ENCODE data around the gene RSPRY1.
"Not testable (repeated sequence)": the region's sequence is repeated elsewhere in the genome, so short reads cannot be mapped to it uniquely, and the experiment has no call there.

Gene RSPRY1

GRCh38 chr16:57268804-57269800, 83.0 kb downstream of the RSPRY1 start:
- no peak overlapping the region for H3K9ac ChIP-seq (ENCODE audit: low read length)
- no peaks in the 10 kb centered on the region for H3K36me3 ChIP-seq (ENCODE audit: control insufficient read depth, insufficient read depth, low read length)
- no peak overlapping the region for H3K4me3 ChIP-seq (ENCODE audit: low read length)
- H3K4me1 ChIP-seq (ENCODE audit: control insufficient read depth, insufficient read depth, low read length): no peaks in the 10 kb centered on the region
- H3K27me3 ChIP-seq (ENCODE audit: control insufficient read depth, insufficient read depth, low read length): no peaks in the 10 kb centered on the region
- H3K27ac ChIP-seq (ENCODE audit: low read depth, low read length): no peak overlapping the region

DNA sequence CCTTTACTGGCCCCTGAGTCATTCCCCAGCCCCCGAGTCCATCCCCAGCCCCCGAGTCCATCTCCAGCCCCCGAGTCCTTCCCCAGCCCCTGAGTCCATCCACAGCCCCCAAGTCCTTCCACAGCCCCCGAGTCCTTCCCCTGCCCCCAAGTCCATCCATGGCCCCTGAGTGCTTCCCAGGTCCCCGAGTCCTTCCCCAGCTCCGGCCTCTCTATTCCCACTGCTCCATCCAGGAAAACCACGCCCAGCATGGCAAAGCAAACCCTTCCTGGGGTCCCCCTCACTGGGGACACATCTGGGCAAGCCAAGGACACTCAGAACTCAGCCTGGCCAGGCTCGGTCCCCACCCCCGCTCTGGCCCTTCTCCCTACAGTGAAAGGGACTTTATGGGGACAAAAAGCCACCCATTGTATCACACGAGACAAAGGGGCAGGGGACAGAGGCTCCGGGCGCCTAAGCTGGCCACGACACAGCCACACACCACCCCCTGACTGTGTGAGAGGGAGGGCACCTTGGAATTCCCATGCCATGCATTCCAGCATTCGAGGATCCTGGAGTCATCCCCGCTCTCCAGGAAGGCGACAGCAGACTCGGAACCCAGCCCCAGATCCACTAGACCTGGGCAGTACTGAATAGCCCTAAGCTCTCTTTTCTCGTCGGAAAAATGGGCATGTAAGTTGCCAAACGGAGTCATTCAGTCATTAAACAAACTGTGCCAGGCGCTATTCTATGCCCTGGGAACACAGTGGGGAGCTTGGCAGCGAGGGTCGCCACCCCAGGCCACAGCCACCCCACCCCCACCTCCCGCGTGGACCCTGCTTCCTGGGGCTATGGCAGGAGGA, 84.3 kb downstream of the RSPRY1 start:
- Histone ChIP-seq H3K27me3 (ENCODE audit: control insufficient read depth, insufficient read depth, low read length) (no peaks in the 10 kb centered on the region), H3K36me3 (ENCODE audit: control insufficient read depth, insufficient read depth, low read length) (no peaks in the 10 kb centered on the region), H3K9ac (ENCODE audit: low read length) (no peak overlapping the region), H3K4me1 (ENCODE audit: control insufficient read depth, insufficient read depth, low read length) (no peaks in the 10 kb centered on the region), H3K27ac (ENCODE audit: low read depth, low read length) (no peak overlapping the region), H3K4me3 (ENCODE audit: low read length) (no peak overlapping the region)

GRCh38 chr16:57271063-57271345, 84.9 kb downstream of the RSPRY1 start:
- Histone ChIP-seq H3K36me3 (ENCODE audit: control insufficient read depth, insufficient read depth, low read length) (no peaks in the 10 kb centered on the region), H3K27me3 (ENCODE audit: control insufficient read depth, insufficient read depth, low read length) (no peaks in the 10 kb centered on the region), H3K4me3 (ENCODE audit: low read length) (no peak overlapping the region), H3K9ac (ENCODE audit: low read length) (no peak overlapping the region), H3K4me1 (ENCODE audit: control insufficient read depth, insufficient read depth, low read length) (no peaks in the 10 kb centered on the region), H3K27ac (ENCODE audit: low read depth, low read length) (no peak overlapping the region)

DNA sequence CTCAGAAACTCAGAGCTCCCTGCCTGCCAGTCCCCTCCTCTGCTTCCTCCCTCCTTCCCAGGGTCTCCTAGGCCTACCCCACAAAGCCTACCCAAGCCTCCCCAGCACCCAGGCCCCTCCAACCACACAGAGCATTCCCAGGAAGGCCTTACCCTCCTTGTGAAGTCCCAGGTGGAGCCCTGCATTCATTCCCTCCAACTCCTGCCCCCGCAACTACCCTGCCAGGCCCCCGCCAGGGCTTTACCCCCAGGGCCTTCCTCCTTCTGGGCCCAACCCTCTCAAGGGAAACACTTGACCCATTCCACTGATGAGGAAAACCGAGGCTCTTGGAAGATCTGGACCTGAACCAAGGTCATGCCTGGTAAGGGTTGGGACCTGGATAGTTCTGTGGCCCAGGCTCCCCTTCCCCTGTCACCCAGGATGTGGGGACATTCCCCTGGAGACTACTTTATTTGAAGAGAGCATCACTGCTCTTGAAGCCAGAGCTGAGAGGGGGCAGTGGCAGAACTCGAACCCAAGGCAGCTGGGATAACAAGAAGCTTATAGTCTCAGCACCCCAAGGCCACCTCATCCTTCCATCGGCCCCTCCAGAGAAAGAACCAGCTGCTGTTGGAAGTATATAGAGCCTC, 85.9 kb downstream of the RSPRY1 start:
- H3K9ac ChIP-seq (ENCODE audit: low read length): no peak overlapping the region
- no peaks in the 10 kb centered on the region for H3K36me3 ChIP-seq (ENCODE audit: control insufficient read depth, insufficient read depth, low read length)
- H3K4me3 ChIP-seq (ENCODE audit: low read length): no peak overlapping the region
- H3K4me1 ChIP-seq (ENCODE audit: control insufficient read depth, insufficient read depth, low read length): no peaks in the 10 kb centered on the region
- H3K27ac ChIP-seq (ENCODE audit: low read depth, low read length): no peak overlapping the region
- no peaks in the 10 kb centered on the region for H3K27me3 ChIP-seq (ENCODE audit: control insufficient read depth, insufficient read depth, low read length)

DNA sequence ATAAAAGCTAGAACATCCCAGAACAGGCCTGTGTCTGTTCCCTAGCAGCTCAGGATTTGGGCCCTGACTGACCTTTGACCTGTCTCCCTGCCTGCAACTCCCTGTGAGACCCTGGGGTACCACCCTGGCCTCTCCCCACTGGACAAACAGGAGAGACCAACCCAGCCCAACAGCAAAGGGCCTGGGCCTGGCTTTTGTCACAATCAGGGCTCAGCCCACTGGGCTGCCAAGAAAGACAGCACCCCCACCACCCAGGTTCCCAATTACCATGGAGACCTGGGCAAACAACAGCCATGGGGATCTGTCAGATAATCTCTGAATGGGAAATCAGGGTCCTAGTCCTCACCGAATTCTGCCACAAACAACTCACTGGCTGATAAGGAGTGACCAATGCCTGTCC, 87.2 kb downstream of the RSPRY1 start:
- H3K9ac ChIP-seq (ENCODE audit: low read length): no peak overlapping the region
- H3K4me1 ChIP-seq (ENCODE audit: control insufficient read depth, insufficient read depth, low read length): no peaks in the 10 kb centered on the region
- no peak overlapping the region for H3K4me3 ChIP-seq (ENCODE audit: low read length)
- H3K27me3 ChIP-seq (ENCODE audit: control insufficient read depth, insufficient read depth, low read length): no peaks in the 10 kb centered on the region
- H3K27ac ChIP-seq (ENCODE audit: low read depth, low read length): no peak overlapping the region
- H3K36me3 ChIP-seq (ENCODE audit: control insufficient read depth, insufficient read depth, low read length): no peaks in the 10 kb centered on the region

GRCh38 chr16:57273826-57274225, 87.7 kb downstream of the RSPRY1 start:
- H3K27ac ChIP-seq (ENCODE audit: low read depth, low read length): no peak overlapping the region
- no peak overlapping the region for H3K9ac ChIP-seq (ENCODE audit: low read length)
- no peaks in the 10 kb centered on the region for H3K27me3 ChIP-seq (ENCODE audit: control insufficient read depth, insufficient read depth, low read length)
- H3K36me3 ChIP-seq (ENCODE audit: control insufficient read depth, insufficient read depth, low read length): no peaks in the 10 kb centered on the region
- H3K4me1 ChIP-seq (ENCODE audit: control insufficient read depth, insufficient read depth, low read length): no peaks in the 10 kb centered on the region
- H3K4me3 ChIP-seq (ENCODE audit: low read length): no peak overlapping the region

DNA sequence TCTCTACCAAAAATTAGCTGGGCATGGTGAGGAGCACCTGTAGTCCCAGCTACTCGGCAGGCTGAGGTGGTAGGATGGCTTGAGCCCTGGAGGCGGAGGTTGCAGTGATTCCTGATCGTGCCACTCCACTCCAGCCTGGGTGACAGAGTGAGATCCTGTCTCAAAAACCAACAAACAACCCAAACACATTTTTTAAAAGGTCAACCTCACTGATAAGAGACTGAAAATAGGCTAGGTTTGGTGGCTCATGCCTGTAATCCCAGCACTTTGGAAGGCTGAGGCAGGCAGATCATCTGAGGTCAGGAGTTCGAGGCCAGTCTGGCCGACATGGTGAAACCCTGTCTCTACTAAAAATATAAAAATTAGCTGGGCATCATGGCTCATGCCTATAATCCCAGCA, 89.8 kb downstream of the RSPRY1 start:
- H3K27me3 ChIP-seq (ENCODE audit: control insufficient read depth, insufficient read depth, low read length); H3K4me3 ChIP-seq (ENCODE audit: low read length); H3K36me3 ChIP-seq (ENCODE audit: control insufficient read depth, insufficient read depth, low read length); H3K9ac ChIP-seq (ENCODE audit: low read length); H3K4me1 ChIP-seq (ENCODE audit: control insufficient read depth, insufficient read depth, low read length); H3K27ac ChIP-seq (ENCODE audit: low read depth, low read length): not testable (repeated sequence)

GRCh38 chr16:57276596-57276995, 90.5 kb downstream of the RSPRY1 start:
- Histone ChIP-seq H3K4me3 (ENCODE audit: low read length) (no peak overlapping the region), H3K27me3 (ENCODE audit: control insufficient read depth, insufficient read depth, low read length) (no peaks in the 10 kb centered on the region), H3K9ac (ENCODE audit: low read length) (no peak overlapping the region), H3K27ac (ENCODE audit: low read depth, low read length) (no peak overlapping the region), H3K36me3 (ENCODE audit: control insufficient read depth, insufficient read depth, low read length) (no peaks in the 10 kb centered on the region), H3K4me1 (ENCODE audit: control insufficient read depth, insufficient read depth, low read length) (no peaks in the 10 kb centered on the region)

GRCh38 chr16:57277586-57277985, 91.5 kb downstream of the RSPRY1 start:
- Histone ChIP-seq H3K27me3 (ENCODE audit: control insufficient read depth, insufficient read depth, low read length) (no peaks in the 10 kb centered on the region), H3K9ac (ENCODE audit: low read length) (no peak overlapping the region), H3K4me3 (ENCODE audit: low read length) (no peak overlapping the region), H3K27ac (ENCODE audit: low read depth, low read length) (no peak overlapping the region), H3K36me3 (ENCODE audit: control insufficient read depth, insufficient read depth, low read length) (no peaks in the 10 kb centered on the region), H3K4me1 (ENCODE audit: control insufficient read depth, insufficient read depth, low read length) (no peaks in the 10 kb centered on the region)

DNA sequence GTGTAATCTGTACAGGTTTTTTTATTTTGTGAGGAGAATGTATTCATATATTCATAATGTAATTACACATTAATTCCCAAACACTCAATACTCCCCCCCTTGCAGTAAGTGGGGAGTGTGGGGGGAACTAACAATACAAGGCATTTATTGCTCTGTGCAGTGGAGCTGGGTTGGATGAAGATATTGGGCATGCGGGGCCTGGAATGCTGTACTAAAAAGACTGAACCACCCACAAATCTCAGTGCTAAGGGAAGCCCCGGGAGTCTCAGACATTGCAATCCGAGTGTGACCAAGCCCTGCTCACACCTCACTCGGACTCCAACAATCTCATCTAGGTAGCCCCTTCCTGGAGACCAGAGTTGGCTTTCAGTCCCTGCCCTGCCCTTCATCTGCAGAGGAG, 92.4 kb downstream of the RSPRY1 start:
- Histone ChIP-seq H3K9ac (ENCODE audit: low read length) (no peak overlapping the region), H3K36me3 (ENCODE audit: control insufficient read depth, insufficient read depth, low read length) (no peaks in the 10 kb centered on the region), H3K27ac (ENCODE audit: low read depth, low read length) (no peak overlapping the region), H3K4me1 (ENCODE audit: control insufficient read depth, insufficient read depth, low read length) (no peaks in the 10 kb centered on the region), H3K27me3 (ENCODE audit: control insufficient read depth, insufficient read depth, low read length) (peaks cover under 1% of the 10 kb centered on the region), H3K4me3 (ENCODE audit: low read length) (no peak overlapping the region)

DNA sequence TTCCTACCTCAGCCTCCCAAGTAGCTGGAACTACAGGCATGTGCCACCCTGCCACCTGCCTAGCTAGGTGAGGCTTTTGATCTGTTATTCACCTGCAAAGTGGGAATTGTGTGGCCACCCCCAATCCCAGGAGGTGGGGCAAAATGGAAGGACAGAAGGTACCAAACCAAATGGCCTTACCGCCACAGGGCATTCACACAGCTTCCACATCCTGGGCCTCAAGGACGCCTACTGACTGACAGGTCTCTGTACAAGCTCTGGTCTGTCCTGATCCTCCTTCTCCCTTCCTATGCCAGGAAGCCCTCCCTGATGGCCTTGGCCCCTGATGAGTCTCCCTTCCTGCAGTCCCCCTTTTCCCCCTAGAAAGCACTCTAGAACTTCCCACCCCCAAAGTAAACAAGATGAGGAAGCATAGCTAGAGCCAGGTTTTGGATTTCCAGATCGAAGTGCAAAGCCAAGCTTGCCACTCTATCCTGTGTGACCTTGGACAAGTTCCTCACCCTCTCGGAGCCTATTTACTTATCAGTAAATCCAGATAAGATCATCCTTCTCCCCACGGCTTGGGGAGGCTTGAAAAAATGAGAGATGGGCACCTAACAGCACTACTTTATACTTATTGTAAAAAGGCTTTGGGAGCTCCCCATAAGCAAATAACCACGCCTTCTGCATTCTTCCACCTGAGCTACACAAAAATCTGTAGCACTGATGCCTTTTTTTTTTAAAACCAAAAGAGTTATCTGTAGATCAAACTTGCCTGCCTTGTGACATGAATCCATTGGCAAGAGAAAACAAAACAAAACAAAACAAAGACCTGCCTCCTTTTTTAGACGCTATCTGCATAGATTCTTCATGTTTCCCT, 93.9 kb downstream of the RSPRY1 start:
- H3K27me3 ChIP-seq (ENCODE audit: control insufficient read depth, insufficient read depth, low read length): peaks cover 9% of the 10 kb centered on the region
- H3K9ac ChIP-seq (ENCODE audit: low read length): no peak overlapping the region
- no peak overlapping the region for H3K27ac ChIP-seq (ENCODE audit: low read depth, low read length)
- no peaks in the 10 kb centered on the region for H3K4me1 ChIP-seq (ENCODE audit: control insufficient read depth, insufficient read depth, low read length)
- H3K4me3 ChIP-seq (ENCODE audit: low read length): no peak overlapping the region
- H3K36me3 ChIP-seq (ENCODE audit: control insufficient read depth, insufficient read depth, low read length): no peaks in the 10 kb centered on the region

- Histone ChIP-seq H3K27me3 (ENCODE audit: control insufficient read depth, insufficient read depth, low read length) (peaks cover 9% of the 10 kb centered on the region), H3K9ac (ENCODE audit: low read length) (no peak overlapping the region), H3K27ac (ENCODE audit: low read depth, low read length) (no peak overlapping the region), H3K4me1 (ENCODE audit: control insufficient read depth, insufficient read depth, low read length) (no peaks in the 10 kb centered on the region), H3K36me3 (ENCODE audit: control insufficient read depth, insufficient read depth, low read length) (no peaks in the 10 kb centered on the region), H3K4me3 (ENCODE audit: low read length) (no peak overlapping the region)
Observed at GRCh38 chr16:57281791-57282190, 95.7 kb downstream of the RSPRY1 start.

Measured in rectal smooth muscle tissue (tissue), 1 donor.